GM19193 (cell line): ENCODE data around the gene OSM.

Source experiments
- POLR2A ChIP-seq: IDR thresholded peaks from 4 replicates; pipeline ENCODE4 v1.6.1; 2011; ENCODE audit not compliant: insufficient read depth, insufficient read length; ENCODE audit errors: extremely low read depth

Gene OSM

DNA sequence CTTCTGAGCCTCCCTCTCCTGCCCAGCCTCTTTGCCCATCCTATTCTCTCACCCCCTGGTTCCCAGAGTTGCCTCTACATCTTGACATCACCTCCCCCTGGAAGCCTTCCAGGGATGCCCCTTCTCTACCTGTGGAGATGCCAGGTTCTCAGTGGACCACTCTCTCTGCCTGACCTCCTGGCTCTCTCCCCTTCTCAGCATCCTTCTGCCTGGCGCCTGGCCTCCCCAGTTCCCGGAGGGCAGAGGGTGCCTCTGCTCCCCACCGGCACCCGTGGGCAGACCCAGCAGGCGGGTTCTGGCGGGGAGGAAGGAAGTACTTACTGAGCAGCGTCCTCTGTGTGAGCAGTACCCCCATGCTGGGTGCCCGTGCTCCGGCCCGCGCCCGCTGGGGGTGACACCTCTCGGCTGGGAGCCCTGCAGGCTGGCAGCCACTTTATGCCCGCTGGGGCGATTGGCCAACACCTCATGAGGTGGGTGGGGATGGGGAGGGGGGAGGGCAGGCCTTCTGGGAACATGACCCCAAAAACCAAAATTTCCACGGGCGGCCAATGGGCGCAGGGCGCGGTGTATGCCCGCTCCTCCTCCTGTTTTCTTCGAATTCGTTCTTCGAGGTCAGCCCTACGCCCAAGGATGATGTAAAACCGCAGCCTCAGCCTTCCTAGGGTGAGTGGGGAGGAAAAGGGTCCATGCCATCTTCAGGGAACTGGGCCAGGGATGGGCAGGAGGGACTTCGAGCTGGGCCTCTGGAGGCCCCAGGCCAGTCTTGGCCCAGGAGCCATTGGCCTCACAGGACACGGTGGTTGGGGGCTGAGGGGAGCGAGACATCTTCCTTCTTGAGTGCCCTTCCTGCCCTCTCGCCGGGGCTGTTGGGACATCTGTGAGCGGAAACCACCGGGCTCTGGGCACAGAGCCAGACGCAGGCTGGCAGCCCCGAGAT lies at the start of gene OSM:
Gene OSM, minus strand, starts transcription at position 407 of the 937 bp plus-strand sequence. Its CDS starts 52 bp downstream, at position 355.
- peak; percentile 47 for TF ChIP-seq POLR2A

DNA sequence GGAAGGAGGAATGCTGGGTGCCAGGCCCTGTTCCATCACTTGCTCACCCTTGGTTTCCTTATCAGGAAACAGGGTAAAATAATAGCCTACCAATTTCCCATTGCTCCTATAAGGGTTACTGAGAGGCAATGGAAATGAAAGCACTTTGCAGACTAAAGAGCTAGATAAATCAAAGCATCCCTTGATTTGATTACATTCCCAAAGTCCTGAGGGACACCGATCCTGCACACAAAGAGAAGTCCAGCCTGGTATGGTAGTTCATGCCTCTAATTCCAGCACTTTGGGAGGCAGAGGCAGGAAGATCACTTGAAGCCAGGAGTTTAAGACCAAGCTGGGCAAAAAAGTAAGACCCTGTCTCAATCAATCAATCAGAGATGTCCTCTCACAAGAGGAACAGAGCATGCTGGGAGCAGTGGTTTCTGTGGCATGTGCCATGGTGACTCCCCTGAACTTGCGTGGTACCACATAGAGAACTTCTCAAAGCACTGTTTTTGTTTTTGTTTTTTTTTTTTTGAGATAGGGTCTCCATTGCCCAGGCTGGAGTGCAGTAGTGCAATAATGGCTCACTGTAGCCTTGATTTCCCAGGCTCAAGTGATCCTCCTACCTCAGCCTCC lies 49.4 kb upstream of the OSM start:
- TF ChIP-seq POLR2A, result no peak

DNA sequence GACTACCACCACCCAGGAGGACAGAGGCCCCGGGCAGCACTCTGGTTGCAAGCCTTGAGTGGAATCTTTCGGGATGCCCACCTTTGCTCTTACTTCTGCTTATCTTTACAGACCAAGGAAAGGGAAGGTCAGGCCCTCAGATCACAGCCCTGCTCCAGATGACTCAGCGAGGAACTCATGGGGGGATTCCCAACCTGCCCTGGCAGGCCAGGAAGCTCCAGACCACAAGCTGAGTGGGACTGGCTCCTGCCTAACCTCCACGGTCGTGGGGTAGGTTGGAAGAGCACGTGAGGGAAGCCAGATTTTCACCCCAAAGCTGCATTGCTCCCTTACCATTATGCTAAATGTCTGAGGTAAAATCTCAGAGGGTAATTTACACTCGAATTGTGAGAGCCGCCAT lies 48.3 kb upstream of the OSM start:
- no peak for TF ChIP-seq POLR2A

DNA sequence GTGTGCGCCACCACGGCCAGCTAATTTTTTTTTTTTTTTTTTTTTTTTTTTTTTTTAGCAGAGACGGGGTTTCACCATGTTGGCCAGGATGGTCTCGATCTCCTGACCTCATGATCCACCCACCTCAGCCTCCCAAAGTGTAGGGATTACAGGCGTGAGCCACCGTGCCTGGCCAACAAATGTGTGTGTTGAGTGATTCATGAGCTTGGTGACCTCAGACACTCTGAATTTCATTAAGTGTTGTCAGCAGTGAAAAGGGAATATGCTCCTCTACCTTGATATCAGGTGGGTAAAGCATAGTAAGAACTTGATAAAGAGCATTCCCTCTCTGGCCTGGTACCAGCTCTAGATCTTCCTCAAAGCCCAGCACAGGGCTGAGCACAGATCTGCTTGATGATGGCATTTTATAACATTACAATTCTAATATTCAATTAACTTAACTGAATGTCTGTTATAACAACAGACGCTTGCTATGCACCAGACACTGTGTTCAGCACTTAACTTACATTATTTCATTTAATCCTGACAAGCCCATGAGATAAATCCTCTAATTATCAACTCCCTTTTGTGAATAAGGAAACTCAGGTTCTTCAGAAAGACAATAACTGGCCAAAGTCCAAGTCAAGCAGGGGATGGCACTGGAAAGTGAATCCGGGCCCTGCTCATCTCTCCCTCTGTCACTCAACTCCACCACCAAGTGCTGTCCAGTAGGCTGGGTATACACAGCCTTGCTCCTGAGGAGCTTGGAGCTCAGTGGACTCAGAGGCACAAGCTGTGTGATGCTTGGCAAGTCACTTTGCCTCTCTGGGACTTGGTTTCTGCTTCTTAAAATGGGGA lies 47.1 kb upstream of the OSM start:
- no peak for TF ChIP-seq POLR2A

DNA sequence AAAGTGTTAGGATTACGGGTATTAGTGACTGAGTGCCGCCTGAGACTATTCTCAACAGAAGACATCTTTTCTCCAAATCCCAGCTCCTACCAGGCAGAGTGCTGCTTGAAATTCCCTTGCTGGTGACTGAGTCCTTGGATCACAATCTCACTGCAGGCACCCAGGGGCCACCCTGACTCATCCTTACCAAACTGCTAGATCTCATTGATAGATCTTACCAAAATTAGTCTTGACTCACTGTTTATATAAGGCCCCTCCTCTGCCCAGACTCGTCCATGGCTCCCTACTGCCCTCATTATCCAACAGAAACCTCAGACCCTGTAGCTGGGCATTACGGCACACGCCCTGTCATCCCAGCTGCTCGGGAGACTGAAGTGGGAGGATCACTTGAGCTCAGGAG lies 45.4 kb upstream of the OSM start:
- no peak for TF ChIP-seq POLR2A

DNA sequence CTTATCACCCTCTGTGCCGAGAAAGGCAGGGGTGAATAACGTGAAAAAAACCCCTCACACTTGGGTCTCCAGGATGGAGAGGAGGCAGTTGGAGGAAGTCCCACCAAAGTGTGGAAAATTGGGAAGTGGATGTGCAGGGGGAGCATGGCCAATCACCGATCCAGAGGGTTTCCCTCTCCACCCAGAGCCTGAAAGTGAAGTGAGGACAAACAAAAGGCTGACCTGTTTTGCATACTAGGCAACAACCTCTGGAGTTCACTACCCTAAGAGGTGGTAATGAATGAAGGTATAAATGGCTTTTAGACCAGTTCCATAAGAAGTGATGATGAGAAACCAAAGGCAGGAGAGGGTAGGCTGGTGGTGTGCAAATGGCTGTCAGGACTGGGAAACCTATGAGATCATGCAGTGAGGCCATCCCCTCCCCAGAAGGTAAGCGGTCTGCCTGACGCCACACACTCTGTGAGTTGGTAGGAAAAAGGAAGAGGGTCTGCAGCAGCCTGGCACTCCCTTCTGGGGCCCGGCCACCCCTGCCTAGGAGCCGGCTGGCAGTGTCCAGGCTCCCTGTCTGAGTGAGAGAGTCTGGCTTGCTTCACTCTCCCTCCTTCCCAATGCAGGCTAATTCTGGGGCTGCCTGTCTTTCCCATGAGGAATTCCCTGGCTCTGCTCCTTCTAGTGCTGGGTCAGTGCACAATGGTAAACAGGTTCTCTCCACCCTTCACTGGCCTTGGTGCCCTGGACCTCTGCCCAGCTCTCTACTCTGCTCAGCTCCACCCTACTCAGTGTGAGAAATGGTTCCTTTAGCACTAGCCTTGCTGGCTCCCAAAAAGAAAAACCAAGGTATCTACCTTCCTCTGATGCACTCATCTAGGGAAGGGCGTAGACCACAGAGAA lies 44.5 kb upstream of the OSM start:
- TF ChIP-seq POLR2A, result no peak

DNA sequence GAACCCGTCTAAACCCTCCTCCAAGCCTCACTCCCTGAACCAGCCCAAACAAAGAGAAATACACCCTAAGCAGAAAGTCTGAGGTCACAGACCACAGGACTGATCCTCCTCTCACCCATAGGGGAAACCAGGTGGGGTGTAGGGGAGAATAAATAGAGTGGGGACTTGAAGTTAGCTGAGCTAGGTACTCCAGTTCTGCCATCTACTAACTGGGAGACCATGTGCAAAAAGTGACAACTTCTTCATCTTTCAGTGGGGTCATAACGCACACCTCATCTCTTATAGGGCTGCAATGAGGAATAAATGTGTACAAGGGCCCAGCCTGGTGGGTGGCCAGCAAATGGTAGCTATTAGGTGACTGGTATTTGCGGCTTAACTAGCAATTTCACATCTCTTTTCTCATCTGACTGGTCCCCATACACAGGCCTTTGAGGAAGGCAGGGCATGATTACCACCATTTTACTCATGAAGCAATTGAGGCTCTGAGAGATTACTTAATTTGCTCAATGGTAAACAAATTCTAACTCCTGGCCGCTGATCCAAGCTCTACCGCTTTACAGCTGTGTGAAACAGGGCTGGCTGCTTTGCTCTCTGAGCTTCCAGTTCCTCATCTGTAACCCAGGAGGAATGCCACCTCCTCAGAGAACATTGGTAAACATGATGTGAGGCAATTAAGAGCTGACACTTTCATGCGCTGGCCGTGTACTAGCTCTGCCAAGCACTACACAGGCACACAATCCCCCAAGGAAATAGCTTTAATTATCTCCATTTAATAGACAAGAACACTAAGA lies 43.5 kb upstream of the OSM start:
- no peak for TF ChIP-seq POLR2A

DNA sequence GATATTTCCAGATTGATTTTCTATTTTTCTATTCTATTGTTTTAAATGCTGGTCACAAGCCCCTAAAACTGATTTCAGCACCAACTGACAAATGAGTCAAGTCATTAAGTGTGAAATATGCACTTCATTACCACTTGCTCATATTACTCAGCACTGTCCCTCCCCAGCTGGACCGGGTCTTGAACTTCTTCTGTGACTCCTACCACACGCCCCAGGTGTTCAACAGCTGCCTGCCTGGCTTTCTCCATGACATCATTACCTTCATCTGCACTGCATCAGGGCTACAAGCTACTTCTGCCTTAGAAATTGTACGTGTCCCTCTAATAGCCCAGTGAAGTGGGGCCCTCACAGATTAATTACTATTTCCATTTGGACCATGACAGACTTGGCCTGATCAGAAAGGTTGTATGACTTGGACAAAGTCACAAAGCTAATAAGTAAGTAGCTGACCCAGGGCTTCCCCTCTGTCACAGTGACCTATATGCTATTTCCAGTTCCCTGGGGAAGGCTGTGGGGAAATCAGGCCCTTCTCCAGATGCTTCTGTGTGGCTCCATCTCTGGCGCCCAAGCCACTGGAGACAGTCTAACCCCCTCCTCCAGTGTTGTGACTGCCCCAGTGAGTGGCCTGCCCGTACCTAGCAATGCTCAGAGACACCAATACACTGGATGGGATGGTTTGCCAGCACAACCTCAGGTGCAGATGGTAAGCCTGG lies 42.0 kb upstream of the OSM start:
- no peak for TF ChIP-seq POLR2A

DNA sequence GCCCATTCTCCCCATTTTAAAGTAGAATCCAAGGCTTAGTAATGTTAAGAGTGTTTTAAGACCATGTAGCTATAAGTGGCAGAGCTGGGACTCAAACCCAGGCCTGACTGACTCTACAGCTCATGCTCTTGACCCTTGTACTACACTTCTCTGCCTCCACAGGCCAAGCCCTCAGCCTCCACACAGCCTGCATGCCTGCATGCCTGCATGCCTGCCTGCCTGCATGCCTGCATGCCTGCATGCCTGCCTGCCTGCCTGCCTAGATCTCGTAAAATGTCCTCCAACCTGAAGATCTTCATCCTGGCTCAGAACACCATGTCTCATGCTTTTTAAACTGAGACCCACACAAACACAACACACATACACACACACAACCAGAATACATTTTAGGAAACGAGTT lies 41.4 kb upstream of the OSM start:
- TF ChIP-seq POLR2A, result no peak

DNA sequence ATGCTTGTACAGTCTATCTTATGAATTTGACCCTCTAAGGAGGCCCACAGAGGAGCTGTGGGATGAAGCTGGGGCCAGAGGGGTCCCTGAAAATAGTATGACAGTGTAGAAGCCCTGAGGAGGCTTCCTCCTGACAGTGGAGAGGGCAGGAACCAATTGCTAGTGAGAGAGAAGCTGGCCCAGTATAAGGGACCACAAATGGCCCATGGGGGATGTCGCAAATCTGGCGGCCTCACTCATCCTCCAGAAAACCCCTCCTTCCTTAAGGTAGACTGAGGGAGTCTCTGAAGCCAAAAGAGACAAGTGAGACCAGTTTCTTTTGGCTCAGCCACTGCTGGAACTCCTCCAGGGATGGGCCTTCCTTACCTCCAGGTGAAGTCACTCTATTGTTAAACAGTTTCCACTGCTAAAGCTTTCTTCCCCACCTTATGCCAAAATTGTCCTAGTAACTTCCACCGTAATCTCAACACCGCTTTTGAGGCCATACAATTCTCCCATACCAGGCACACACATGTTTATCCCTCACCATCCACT lies 40.5 kb upstream of the OSM start:
- TF ChIP-seq POLR2A, result no peak

DNA sequence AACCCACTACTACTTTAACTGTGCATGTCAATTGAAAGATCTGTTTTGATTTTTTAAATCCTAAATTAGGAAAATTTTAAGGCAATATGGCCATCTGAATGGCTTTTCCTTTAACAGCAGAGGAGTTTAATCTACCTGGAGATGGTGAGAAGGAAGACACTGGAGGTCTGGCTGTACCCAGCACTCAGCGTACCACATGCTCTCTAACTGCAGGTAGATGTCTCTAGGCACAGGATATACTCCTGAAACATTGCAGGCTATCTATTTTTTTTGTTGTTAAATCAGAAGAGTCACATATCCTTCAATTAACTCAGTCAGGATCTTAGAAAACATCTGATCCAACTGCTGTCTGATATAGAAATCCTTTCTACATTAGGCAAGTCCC lies 40.0 kb upstream of the OSM start:
- no peak for TF ChIP-seq POLR2A

DNA sequence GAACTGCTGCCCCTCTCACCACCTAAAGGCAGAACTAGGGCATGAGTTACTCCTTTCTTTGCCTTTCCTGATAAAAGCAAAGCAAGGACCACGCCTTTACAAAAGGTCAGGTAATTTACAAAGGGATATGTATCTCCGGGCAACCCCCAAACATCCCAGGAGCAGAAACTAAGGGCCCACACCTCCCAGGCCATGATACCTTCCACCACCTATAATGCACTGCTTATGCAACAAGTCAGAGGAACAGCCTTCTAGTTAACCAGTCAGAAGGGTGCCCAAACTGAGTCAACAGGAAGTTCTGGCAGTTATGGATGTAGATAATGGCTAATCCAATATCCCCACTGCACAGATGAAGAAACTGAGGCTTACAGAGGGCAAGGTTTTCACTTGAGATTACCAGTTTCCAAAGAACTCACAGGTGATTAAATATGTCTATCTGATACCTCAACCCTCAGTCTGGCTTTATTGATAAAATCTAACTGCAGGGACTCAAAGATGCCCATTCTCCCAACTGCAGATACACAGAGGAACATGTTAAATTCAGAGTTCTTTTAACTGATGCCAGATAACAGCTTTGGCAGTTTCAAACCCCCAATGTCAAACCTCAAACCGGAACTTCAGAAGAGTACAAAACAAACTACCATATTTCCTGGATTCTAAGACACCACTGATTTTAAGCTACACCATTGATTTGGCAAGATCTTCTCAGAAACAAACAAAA lies 39.4 kb upstream of the OSM start:
- TF ChIP-seq POLR2A, result no peak

DNA sequence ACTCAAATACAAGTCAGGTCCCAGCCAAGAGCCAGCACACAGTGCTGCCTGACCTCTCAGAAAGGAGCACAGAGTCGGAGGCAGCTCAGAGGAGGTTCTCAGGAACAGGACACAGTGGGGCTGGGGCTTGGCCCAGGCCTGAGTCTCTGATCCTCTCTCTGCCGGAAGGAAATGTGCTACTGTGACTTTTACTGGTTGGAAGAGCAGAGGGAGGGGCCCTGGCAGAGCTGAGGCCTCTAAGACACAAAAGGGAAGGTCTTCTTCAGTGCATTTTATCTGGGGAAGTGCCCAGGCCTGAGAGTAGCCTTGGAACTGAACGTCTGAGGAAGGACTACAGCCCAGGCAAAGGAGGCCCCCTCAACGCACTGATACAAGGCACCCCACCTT lies 38.9 kb upstream of the OSM start:
- peak; percentile 67 for TF ChIP-seq POLR2A
